D721Med (cell line): ENCODE data around the gene GPC6.

Experiments used
- DNase-seq: peaks from one replicate; pipeline ENCODE4 v3.0.0; 2011; ENCODE audit warnings: low spot score; ENCODE audit not compliant: insufficient read length
- FAIRE-seq: peaks from 2 replicates; lab custom pipeline; 2011; peaks lifted over from hg19 to GRCh38; lab: Jason Lieb, UNC
- CTCF ChIP-seq: IDR thresholded peaks from 2 replicates; pipeline ENCODE4 v1.5.1; 2012; ENCODE audit warnings: mild to moderate bottlenecking, control low read depth; ENCODE audit not compliant: insufficient read depth; ENCODE audit errors: missing control alignments

GPC6 gene

DNA sequence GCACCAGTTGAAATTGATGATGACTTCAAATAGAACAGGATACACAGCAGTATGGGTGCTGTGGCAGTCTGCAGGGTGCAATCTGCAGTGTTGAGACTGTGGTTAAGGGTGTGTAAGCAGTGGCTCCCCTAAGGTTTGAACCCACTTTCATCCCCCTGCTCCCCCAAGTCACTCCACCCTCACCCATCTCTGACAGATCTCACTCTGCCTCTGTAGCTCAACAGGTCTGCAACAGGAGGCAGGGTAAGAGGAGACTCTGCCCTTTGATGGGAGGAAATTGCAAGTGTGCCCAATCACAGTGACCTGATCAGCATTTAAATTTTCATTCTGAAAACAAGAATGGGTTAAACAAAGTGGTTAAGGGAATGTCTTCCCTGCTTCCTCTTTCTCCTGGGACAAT lies 1160.4 kb downstream of the GPC6 start:
- no peak for FAIRE-seq
- no peak for TF ChIP-seq CTCF

DNA sequence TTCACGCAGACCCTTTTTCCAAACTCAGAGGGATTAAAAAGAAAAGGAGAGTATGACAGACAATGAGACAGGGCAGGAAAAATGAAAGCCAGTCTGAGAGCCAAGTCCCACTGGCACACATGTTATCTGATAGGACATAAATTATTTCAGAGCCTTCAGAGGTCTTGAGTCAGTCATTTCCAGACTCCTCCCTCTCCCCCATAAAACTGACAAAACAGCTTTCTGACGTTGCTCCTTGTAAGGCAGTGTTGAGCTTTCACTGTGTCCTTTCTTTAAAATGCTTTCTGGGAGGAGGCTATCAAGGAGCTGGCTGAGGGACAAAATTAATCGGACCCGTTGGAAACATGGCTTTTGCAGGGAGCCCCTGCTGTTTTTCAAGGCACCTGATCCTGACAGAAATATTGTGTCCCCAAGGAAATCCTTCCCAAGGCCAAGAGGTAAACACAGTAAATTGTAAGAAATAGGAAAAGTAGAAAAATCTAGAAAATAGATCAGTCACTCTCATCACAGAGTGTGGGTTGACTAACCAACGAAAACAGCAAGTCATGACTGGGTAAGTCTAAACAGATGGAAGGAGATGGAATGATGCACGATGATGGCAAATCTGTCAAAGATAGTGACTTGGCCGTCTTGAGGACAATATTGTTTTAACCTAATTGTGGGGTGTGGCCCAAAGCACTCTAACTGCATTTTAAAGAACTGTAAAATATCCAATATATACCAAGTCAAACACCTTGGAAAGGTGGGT lies 1163.2 kb downstream of the GPC6 start:
- no peak for TF ChIP-seq CTCF
- FAIRE-seq: no peak
- DNase-seq: no peak

More for the DNA sequence above, 1160.4 kb downstream of the GPC6 start:
- DNase-seq: no peak

DNA sequence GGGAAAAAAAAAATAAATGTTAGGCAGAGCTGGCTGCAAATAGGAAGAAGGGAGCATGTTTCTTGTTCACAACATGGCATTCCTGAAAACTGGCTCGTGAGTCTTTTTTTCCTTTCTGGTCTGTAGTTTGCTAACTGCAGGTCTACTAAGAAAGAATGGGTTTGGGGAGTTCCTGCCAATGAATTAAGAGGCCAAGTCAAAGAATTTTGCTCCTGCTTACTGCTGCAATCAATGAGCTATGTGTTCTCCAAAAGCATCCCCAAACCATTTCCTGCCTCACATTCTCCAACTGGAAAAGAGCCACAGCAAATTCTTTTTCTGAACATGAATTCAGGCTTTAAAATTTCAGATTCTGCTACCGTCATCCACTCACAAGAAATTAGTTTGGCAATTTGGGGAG lies 1164.3 kb downstream of the GPC6 start:
- no peak for TF ChIP-seq CTCF
- DNase-seq (no peak), FAIRE-seq (no peak)

- FAIRE-seq: no peak
- no peak for TF ChIP-seq CTCF
- DNase-seq: no peak
Observed at GRCh38 chr13:94394723-94395122, 1168.1 kb downstream of the GPC6 start.

- FAIRE-seq: no peak
- DNase-seq: no peak
- no peak for TF ChIP-seq CTCF
Observed at GRCh38 chr13:94395860-94396259, 1169.3 kb downstream of the GPC6 start.

GRCh38 chr13:94399812-94400211 lies 1173.2 kb downstream of the GPC6 start:
- FAIRE-seq (no peak), DNase-seq (no peak)
- no peak for TF ChIP-seq CTCF

GRCh38 chr13:94400874-94401273 lies 1174.3 kb downstream of the GPC6 start:
- FAIRE-seq (no peak), DNase-seq (no peak)
- no peak for TF ChIP-seq CTCF
